Middle frontal gyrus (tissue), 1 donor: ENCODE results near the gene ZNF629.

ENCODE experiments used
- DNase-seq: peaks from one replicate; pipeline ENCODE4 v3.0.0-alpha.2; 2015; ENCODE audit warnings: low spot score; ENCODE audit errors: extremely low spot score

Gene ZNF629

DNA sequence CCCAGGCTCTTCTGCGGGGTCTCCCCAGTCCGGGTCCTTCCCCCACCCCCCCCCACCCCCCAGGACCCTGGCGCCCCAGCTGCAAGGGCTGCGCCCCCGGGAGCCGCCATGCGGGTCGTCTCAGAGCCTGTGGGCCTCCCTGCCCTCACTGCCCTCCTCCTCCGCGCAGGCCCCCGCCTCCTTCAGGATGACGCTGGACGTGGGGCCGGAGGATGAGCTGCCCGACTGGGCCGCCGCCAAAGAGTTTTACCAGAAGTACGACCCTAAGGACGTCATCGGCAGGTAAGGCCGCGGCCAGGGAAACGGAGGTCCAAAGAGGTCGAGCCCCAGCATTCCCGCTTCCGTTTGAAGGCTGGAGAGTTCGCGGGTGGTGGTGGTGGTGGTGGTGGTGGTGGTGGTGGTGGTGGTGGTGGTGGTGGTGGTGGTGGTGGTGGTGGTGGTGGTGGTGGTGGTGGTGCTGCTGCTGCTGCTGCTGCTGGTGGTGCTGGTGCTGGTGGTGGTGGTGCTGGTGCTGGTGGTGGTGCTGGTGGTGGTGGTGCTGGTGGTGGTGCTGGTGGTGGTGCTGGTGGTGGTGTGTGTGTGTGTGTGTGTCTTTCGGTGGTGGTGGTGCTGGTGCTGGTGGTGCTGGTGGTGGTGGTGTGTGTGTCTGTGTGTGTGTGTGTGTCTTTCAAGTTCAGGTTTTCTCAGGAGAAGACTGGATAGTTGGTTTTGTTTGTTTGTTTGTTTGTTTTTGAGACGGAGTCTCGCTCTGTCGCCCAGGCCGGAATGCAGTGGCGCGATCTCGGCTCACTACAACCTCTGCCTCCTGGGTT is 38.2 kb downstream of the ZNF629 start:
- no peak for DNase-seq

DNA sequence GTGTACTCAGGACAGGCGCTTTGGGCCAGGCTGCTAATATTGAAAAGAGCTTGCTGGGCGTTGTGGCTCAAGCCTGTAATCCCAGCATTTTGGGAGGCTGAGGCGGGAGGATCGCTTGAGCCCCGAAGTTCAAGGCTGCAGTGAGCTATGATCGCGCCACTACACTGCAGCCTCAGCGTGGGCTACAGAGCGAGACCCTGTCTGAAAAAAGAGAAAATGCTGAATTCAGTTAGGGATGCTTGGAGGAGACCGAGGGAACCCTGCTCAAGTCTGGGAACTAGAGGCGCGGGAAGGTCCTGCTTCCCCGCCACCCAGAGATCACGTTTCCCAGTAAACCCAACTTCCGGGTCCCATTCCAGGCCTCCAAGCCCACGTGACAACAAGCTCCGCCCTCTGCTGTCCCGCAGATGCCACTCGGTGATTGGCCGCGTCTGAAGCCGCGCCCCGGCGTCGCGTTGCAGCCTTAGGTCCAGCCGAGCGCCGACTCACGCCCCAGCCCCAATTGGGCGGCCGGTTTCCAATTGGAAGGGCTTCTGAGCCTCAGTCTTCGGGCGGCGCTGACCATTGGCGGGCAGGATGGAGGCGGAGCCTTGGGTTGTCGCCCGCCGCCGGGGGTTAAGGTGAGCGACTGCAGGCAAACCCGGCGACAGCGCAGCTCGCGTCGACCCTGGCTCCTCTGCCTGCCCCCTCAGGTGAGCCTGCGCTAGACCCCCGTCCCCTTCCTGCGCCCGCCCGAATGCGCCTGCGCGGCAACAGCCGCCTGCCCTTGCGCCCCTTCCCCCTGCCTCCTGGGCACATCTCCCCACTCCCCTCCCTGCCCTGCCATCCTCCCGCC is 39.0 kb downstream of the ZNF629 start, which contains the start of gene PHKG2:
Gene PHKG2, plus strand, starts transcription at position 627 of the 835 bp plus-strand sequence. CDS start 396 bp downstream, outside the sequence.
- peak; percentile 99 for DNase-seq

DNA sequence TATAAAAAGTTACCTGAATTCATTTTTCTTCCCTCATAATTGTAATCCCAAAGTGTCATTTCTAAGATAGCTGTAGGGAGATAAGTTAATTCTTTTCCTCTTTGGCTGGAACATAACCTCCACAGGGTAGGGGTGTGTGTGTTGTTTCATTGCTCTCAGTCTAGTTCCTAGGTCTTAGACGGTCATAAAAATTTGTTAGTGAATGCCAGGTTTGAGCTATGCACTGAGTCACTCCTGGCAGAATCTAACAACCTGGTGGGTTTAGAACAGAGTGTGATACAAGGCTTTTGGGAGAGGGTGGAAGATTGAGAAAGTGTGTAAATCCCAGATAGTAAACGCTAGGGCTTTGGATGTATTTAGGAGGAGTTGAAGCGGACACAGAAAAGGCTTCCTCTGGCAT is 39.7 kb downstream of the ZNF629 start:
- no peak for DNase-seq

DNA sequence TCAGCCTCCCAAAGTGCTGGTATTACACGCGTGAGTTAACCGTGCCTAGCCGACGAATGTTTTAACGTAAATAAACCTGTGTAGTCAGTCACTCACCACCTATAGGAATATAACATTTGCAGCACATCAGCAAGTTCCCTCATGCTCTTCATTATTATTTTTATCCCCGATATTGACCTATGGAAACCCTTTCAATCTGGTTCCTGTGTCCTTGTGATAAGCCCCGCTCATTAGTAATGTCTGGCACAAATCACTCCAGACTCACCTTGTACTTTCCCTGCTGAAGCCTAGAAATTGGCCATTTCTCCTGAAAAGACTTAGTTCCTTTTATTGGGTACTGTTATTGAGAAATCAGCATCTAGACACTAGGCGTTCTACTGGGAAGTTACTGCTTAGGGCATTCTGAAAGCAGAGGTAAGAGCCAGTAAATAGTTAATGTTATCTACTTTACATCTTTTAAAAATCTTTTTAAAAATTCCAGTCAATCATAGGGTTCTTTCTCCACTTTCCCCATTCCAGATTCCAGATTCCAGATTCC is 40.3 kb downstream of the ZNF629 start:
- no peak for DNase-seq

DNA sequence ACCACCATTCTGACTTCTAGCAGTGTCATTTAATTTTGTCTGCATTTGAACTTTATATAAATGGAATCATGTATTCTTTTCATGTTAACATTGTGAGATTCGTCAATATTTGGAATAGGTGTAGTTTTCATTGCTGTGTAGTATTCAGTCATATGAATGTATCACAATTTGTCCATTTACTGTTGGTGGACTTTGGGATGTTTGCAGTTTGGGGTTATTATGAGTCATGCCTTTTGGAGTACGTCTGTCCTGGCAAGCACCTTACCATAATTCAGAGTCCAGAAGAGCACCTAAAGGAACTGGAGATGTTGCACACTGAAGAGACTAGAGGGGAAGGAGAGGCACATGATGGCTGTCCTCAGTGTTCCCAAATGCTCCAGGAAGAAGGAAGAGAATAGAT is 41.9 kb downstream of the ZNF629 start:
- DNase-seq: no peak

DNA sequence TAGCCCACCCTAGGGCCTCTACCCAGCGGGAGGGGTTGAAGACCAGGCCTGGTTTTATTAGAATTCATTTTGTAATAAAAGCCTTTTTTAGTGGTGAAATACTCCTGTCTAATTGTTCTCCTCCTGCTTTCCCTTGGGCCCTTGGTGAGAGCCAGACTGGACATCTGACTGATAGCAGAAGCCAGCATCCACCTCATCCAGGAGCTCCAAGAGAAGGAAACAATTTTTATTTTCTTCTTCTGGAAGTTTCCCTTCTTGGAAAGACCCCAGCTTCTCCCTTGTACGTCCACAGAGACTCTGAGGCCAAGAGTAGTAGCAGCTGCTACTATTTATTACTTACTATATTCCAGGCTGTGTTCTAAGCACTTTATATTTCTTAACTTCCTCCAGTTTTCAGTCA is 42.8 kb downstream of the ZNF629 start:
- DNase-seq: no peak

DNA sequence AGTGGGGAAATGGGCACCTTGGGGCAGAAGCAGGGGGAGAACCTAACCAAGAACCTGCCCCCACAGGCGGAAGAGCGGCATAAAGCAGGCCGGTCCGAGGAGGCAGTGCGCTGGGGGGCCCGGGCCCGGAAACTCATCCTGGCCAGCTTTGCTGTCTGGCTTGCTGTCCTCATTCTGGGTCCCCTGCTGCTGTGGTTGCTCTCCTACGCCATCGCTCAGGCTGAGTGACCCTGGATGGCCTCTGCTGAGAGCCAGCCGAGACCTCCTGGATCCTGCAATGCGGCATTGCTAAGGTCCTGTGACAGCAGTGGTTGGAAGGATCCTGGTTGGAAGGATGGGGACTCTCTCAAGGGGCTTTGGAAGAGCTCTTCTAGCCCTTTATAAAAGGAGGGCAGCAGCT is 43.3 kb downstream of the ZNF629 start:
- no peak for DNase-seq

DNA sequence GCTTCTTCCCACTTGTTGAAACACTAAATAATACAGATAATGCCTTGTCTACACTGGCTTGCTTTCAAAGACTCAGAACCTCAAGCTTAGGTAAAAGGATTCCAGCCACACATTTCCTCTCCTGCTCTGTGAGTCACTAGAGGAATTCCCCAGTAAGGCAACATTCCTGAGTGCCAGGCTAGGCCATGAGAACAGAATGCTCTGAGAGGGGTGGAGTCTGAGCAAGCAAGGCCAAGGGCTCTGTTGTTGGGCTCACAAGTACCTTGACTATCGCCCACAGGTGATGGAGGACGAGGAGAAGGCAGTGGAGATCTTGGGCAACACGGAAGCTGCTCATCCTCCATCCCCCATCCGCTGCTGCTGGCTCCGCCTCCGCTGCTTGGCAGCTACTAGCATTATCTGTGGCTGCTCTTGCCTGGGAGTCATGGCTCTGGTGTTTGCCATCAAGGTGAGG is 45.5 kb downstream of the ZNF629 start:
- no peak for DNase-seq

DNA sequence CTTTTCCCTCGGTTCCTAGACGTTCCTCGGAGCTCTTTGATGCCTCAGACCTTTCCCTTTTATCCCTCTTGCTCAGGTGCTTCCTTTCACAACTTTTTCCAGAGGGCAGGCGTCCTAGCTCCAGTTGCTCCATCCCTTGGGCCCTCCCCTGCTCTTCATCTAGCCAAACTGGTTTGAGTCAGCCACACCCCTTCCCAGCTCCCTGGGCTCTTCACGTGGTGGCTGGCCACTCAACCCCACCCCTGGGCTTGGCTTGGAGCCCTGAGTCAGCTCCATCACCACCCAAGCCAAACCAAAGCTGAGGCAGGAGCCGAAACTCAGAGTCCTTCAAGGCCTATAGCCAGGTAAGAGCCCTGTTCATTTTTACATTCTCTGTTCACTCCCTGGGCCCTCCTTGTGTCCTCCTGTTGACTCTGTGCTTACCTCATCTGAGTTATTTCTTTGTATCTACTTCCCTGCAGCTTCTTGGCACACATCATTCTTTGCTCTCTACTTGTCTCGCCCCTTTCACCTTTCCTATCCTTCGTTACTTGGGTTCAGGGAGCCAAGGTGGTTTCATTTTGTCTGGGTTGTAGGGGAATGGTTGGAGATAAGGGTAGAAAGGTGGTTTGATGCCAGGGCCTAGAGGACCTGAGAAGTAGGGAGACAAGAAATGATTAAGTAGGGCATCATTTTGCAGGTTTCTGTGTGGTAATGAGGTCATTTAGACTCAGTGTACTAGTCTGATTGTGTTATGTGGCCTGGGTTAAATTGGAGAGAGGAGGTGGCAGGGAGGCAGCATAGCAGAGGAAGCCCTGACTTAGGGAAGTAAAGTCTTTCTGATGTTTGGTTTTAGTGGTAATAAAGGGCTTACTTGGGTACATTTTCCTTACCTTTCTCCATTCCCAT is 46.4 kb downstream of the ZNF629 start:
- DNase-seq: no peak

DNA sequence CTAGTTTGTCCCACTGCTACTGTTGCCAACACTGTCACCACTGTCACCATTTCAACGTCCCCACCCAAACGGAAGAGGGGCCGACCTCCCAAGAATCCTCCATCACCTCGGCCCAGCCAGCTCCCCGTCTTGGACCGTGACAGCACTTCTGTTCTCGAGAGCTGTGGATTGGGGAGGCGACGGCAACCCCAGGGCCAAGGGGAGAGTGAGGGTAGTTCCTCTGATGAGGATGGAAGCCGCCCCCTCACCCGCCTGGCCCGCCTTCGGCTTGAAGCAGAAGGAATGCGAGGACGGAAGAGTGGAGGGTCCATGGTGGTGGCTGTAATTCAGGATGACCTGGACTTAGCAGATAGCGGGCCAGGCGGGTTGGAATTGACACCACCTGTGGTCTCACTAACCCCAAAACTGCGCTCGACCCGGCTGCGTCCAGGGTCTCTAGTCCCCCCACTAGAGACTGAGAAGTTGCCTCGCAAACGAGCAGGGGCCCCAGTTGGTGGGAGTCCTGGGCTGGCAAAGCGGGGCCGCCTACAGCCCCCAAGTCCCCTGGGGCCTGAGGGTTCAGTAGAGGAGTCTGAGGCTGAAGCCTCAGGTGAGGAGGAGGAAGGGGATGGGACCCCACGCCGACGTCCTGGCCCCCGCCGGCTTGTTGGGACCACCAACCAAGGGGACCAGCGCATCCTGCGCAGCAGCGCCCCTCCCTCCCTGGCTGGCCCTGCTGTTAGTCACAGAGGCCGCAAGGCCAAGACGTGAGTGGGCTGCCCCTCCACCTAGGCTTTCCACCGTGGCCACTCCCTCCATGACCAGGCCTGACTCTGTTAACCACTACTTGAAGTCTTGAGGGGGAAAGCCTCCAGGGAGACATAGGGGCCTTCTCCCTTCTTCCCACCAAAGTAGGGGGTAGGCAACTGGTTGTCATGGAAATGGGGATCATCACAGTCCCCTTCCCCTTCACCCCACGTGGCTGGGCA is 47.7 kb downstream of the ZNF629 start:
- no peak for DNase-seq

DNA sequence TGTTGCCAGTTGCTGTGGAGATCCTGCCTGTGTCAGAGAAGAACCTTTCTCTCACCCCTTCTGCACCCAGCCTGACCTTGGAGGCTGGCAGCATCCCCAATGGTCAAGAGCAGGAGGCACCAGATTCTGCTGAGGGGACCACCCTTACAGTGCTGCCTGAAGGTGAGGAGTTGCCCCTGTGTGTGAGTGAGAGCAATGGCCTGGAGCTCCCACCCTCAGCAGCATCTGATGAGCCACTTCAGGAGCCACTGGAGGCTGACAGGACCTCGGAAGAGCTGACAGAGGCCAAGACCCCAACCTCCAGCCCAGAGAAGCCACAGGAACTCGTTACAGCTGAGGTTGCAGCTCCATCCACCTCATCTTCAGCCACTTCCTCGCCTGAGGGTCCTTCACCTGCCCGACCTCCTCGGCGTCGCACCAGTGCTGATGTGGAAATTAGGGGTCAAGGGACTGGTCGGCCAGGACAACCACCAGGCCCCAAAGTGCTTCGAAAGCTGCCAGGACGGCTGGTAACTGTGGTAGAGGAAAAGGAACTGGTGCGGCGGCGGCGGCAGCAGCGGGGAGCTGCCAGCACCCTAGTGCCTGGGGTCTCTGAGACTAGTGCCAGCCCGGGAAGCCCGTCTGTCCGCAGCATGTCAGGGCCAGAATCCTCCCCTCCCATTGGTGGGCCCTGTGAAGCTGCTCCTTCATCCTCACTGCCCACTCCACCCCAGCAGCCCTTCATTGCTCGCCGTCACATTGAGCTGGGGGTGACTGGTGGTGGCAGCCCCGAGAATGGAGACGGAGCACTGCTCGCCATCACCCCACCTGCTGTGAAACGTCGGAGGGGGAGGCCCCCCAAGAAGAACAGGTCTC is 49.0 kb downstream of the ZNF629 start:
- no peak for DNase-seq

DNA sequence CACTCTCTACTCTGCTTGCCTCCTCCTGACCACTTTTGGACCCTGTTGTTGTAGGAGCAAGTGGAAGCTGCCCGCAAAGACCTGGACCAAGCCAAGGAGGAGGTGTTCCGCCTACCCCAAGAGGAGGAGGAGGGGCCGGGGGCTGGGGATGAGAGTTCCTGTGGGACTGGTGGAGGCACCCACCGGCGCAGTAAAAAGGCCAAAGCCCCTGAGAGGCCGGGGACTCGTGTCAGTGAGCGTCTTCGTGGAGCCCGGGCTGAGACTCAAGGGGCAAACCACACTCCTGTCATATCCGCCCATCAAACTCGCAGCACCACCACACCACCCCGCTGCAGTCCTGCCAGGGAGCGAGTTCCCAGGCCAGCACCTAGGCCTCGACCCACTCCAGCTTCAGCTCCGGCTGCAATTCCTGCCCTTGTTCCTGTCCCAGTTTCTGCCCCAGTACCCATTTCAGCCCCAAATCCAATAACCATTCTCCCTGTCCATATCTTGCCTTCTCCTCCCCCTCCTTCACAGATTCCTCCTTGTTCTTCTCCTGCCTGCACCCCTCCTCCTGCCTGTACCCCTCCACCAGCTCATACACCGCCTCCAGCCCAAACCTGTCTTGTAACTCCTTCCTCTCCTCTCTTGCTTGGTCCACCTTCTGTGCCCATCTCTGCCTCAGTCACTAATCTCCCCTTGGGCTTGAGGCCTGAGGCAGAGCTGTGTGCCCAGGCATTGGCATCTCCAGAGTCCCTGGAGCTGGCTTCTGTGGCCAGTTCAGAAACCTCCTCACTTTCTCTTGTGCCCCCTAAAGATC is 49.8 kb downstream of the ZNF629 start:
- no peak for DNase-seq

DNA sequence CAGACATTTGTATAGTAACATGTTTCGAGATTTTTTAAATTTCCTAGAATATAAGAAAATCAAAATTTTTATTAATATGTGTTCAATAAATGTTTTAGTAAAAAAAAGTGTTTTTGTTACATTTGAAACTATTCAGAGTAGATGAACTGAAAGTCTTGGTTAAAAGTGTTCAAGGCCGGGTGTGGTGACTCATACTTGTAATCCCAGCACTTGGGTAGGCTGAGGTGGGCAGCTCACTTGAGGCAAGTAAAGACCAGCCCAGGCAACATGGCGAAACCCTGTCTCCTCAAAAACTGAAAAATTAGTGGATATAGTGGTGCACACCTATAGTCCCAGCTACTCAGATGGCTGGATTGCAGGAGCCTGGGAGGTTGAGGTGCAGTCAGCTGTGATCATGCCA is 55.6 kb downstream of the ZNF629 start:
- DNase-seq: no peak

DNA sequence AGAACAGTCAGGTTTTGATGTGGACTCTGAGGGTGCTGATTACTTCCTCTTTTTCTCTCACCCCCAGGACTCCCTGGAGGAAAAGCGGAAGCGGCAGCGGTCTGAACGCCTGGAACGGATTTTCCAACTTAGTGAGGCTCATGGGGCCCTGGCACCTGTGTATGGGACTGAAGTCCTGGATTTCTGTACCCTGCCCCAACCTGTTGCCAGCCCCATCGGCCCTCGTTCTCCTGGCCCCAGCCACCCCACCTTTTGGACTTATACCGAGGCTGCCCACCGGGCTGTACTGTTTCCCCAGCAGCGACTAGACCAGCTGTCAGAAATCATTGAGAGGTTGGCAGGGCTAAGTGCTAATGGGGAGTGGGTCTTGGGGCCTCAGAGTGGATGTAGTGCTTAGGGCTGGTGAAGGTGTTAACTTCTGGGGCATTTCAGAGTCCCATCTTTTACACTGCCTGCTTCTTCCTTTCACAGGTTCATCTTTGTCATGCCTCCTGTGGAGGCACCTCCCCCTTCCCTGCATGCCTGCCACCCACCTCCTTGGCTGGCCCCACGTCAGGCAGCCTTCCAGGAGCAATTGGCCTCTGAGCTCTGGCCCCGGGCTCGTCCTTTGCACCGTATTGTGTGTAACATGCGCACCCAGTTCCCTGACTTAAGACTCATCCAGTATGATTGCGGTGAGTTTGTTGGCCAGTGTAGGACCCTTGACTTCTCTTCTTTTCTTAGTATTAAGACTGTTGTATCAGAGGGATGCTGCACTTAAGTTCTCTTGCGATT is 57.9 kb downstream of the ZNF629 start:
- no peak for DNase-seq
